BJ (cell line): Measurements from ENCODE around the gene SLC47A1. TPM values are rescaled to one million over a fixed set of nuclear protein-coding genes. Genes with fewer than 3 reads are reported as not detected.

Experiments used
- CTCF ChIA-PET: fragments of 350-600 bp; formaldehyde crosslinking; extraction: SDS; loops from one replicate; lab custom pipeline; 2021; ENCODE audit warnings: antibody characterized with exemption, inconsistent platforms; lab: Yijun Ruan, JAX
- POLR2A ChIA-PET: fragments of 300-600 bp; sonication (Branson Sonifier 250); formaldehyde crosslinking; extraction: SDS; loops from one replicate; lab custom pipeline; 2021; ENCODE audit warnings: antibody characterized with exemption; lab: Charles Lee
- DNase-seq: peaks from one replicate; pipeline ENCODE4 v3.0.0-alpha.2; 2011; ENCODE audit warnings: low read depth
- H3K27me3 ChIP-seq: 2 replicates; pipeline ENCODE4 v1.6.0; 2011; ENCODE audit warnings: low read length; ENCODE audit not compliant: control insufficient read depth, insufficient read depth
- H3K36me3 ChIP-seq: 2 replicates; pipeline ENCODE4 v1.5.1; 2011; ENCODE audit warnings: low read length; ENCODE audit not compliant: control insufficient read depth, insufficient read depth
- H3K4me3 ChIP-seq: 2 replicates; pipeline ENCODE4 v1.5.1; 2011; ENCODE audit warnings: low read depth, mild to moderate bottlenecking, control low read depth, low read length
- polyA plus RNA-seq: library from polyadenylated mRNA; depleted of rRNA; stranded (reverse); fragments of >200 nt; gene quantifications from 2 replicates; pipeline ENCODE4 v1.2.3, GENCODE V29; 2011; rRNA removed
- small RNA-seq: library from RNA; depleted of rRNA; stranded (forward); fragments of <200 nt; gene quantifications from one replicate; pipeline ENCODE3, GENCODE V24; 2012; ENCODE audit warnings: low replicate concordance, low read depth; ENCODE audit not compliant: insufficient read length
- TF ChIP-seq, protein P1 (sequence below): IDR thresholded peaks from 2 replicates; pipeline ENCODE4 v1.5.1; 2011; ENCODE audit warnings: low read depth, mild to moderate bottlenecking, control low read depth, inconsistent platforms, low read length, moderate library complexity; ENCODE audit not compliant: insufficient read depth

Gene SLC47A1
- polyA plus RNA-seq, 1 experiment = 0.22 TPM

DNA sequence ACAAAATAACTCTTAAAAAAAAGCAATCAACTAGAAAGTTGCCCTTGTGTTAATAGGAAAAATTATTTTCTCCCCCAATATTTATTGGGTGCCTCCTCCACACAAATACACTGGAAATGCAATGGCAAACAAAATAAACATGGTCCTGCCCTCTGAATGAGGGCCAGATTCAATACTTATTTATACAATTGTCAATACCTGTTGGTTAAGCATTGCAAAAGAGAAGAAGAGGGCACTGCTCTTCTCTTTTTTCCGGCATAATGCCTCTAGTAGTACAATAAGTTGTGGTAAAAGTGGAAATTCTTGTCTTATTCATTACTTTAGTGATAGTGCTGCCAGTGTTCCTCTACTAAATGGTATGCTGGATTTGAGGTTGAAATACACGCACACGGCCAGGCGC, 92.4 kb downstream of the SLC47A1 start:
- TF ChIP-seq, protein P1, sequence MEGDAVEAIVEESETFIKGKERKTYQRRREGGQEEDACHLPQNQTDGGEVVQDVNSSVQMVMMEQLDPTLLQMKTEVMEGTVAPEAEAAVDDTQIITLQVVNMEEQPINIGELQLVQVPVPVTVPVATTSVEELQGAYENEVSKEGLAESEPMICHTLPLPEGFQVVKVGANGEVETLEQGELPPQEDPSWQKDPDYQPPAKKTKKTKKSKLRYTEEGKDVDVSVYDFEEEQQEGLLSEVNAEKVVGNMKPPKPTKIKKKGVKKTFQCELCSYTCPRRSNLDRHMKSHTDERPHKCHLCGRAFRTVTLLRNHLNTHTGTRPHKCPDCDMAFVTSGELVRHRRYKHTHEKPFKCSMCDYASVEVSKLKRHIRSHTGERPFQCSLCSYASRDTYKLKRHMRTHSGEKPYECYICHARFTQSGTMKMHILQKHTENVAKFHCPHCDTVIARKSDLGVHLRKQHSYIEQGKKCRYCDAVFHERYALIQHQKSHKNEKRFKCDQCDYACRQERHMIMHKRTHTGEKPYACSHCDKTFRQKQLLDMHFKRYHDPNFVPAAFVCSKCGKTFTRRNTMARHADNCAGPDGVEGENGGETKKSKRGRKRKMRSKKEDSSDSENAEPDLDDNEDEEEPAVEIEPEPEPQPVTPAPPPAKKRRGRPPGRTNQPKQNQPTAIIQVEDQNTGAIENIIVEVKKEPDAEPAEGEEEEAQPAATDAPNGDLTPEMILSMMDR = no peak
- H3K27me3 ChIP-seq = peaks cover 4% of the 10 kb centered on the region
- no peak for DNase-seq
- no peaks in the 10 kb centered on the region for H3K36me3 ChIP-seq
- H3K4me3 ChIP-seq = no peak overlapping the region
- ChIA-PET POLR2A (no interaction called here), CTCF (no interaction called here)

Small RNAs within 50 kb of the gene (small RNA-seq; reads per million reads assigned to genes)
- gene AC025627.2 = not detected
- not detected for gene NMTRQ-TTG12-1

Other genes starting within 250 kb of the SLC47A1 start
- 43.3 and 55.8 TPM in 2 replicates for gene B9D1, start 171.1 kb upstream of the SLC47A1 start, polyA plus RNA-seq
- 6.0 and 10.7 TPM in 2 replicates for gene MAPK7, start 155.4 kb upstream of the SLC47A1 start, polyA plus RNA-seq
- gene MFAP4, start 146.7 kb upstream of the SLC47A1 start, polyA plus RNA-seq = 62.1 and 86.8 TPM in 2 replicates
- 0.60 and 0.70 TPM in 2 replicates for gene RNF112, start 122.6 kb upstream of the SLC47A1 start, polyA plus RNA-seq
- gene ALDH3A2, start 114.9 kb downstream of the SLC47A1 start, polyA plus RNA-seq = 10.2 and 13.6 TPM in 2 replicates
- not detected in 2 replicates for gene SLC47A2, start 182.7 kb downstream of the SLC47A1 start, polyA plus RNA-seq
- 0.11 and 0.20 TPM in 2 replicates for gene ALDH3A1, start 214.4 kb downstream of the SLC47A1 start, polyA plus RNA-seq